Measurements from ENCODE around the gene HCFC1.
A peak's percentile ranks its signal among the peaks of the same experiment; 100 is the strongest.

The HCFC1 gene

DNA sequence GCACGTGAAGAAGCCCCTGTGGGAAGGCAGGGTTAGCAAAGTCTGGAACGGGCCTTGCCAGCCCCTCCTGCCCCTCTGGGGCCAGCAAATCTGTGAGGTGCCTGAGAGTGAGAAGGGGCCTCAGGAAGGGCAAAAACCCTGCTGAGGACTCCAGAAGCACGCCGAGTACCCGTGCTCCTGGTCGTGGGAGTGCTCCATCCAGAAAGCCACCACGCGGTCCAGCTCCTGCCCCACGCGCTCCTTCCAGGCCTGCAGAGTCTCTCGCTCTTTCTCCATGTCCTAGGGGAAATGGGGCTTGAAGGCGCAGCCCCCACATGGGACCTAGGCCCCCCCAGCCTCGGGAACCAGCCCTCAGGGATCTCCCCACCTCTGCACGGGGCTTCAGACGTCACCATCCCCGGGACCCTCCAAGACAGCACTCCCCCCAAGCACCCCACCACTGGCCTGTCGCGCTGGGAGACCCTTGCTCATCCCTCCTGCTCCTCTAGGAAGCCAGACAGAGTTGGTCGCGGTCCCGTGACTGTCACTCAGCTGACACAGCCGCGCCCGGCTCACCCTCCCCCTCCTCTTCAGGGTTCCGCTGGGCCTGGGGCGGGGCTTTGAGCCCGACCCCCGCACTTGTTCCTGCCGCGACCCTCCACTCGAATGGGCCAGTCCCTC is 27.3 kb downstream of the HCFC1 start, which contains the start of gene RENBP:
RENBP (minus strand) TSS at position 504 of the 660 bp plus-strand sequence; CDS start at position 471, 33 bp downstream.
- H3K4me3 ChIP-seq (ENCODE audit: low read depth, low read length): no peak within 1 kb of the TSS

- no peak overlapping the region for H3K4me3 ChIP-seq (ENCODE audit: low read depth, low read length)
These were observed 30.0 kb downstream of the HCFC1 start for GRCh38 chrX:153941336-153942252.

- no peak overlapping the region for H3K4me3 ChIP-seq (ENCODE audit: low read depth, low read length)
These were observed 32.0 kb downstream of the HCFC1 start for GRCh38 chrX:153939573-153939972.

GRCh38 chrX:153938226-153938786 is 33.3 kb downstream of the HCFC1 start:
- no peak overlapping the region for H3K4me3 ChIP-seq (ENCODE audit: low read depth, low read length)

GRCh38 chrX:153937056-153937455 is 34.6 kb downstream of the HCFC1 start:
- no peak overlapping the region for H3K4me3 ChIP-seq (ENCODE audit: low read depth, low read length)

- peak overlapping the region; percentile 13 for H3K4me3 ChIP-seq (ENCODE audit: low read depth, low read length)
These were observed 36.2 kb downstream of the HCFC1 start for GRCh38 chrX:153935326-153935851.

- H3K4me3 ChIP-seq (ENCODE audit: low read depth, low read length): peak within 1 kb of the TSS; percentile 67
These were observed 36.8 kb downstream of the HCFC1 start, which contains the start of gene NAA10 for GRCh38 chrX:153934762-153935325. Gene NAA10 (minus strand): TSS chrX:153935037. CDS start chrX:153934904, 133 bp downstream.

GRCh38 chrX:153934148-153934761 is 37.4 kb downstream of the HCFC1 start:
- H3K4me3 ChIP-seq (ENCODE audit: low read depth, low read length): peak overlapping the region; percentile 67

- peak overlapping the region; percentile 67 for H3K4me3 ChIP-seq (ENCODE audit: low read depth, low read length)
These were observed 37.9 kb downstream of the HCFC1 start for GRCh38 chrX:153933748-153934147.

- no peak overlapping the region for H3K4me3 ChIP-seq (ENCODE audit: low read depth, low read length)
These were observed 39.2 kb downstream of the HCFC1 start for GRCh38 chrX:153932220-153932915.

- H3K4me3 ChIP-seq (ENCODE audit: low read depth, low read length): no peak overlapping the region
These were observed 39.9 kb downstream of the HCFC1 start for GRCh38 chrX:153931748-153932147.

GRCh38 chrX:153931151-153931550 is 40.5 kb downstream of the HCFC1 start:
- H3K4me3 ChIP-seq (ENCODE audit: low read depth, low read length): no peak overlapping the region

GRCh38 chrX:153930011-153930910 is 41.4 kb downstream of the HCFC1 start:
- H3K4me3 ChIP-seq (ENCODE audit: low read depth, low read length): no peak overlapping the region

GRCh38 chrX:153929576-153929975 is 42.0 kb downstream of the HCFC1 start:
- no peak overlapping the region for H3K4me3 ChIP-seq (ENCODE audit: low read depth, low read length)

DNA sequence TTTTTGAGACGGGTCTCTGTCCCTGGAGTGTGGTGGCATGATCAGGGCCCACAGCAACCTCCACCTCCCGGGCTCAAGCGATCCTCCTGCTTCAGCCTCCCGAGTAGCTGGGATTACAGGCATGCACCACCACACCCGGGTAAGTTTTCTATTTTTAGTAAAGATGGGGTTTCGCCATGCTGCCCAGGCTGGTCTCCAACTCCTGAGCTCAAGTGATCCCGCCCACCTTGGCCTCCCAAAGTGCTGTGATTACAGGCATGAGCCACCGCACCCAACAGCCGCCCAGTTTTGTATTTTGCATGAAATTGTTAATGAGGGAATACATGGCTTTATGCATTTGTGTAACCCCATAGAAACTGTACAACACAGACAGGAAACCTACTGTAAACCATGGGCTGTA is 42.8 kb downstream of the HCFC1 start:
- H3K4me3 ChIP-seq (ENCODE audit: low read depth, low read length): no peak overlapping the region

DNA sequence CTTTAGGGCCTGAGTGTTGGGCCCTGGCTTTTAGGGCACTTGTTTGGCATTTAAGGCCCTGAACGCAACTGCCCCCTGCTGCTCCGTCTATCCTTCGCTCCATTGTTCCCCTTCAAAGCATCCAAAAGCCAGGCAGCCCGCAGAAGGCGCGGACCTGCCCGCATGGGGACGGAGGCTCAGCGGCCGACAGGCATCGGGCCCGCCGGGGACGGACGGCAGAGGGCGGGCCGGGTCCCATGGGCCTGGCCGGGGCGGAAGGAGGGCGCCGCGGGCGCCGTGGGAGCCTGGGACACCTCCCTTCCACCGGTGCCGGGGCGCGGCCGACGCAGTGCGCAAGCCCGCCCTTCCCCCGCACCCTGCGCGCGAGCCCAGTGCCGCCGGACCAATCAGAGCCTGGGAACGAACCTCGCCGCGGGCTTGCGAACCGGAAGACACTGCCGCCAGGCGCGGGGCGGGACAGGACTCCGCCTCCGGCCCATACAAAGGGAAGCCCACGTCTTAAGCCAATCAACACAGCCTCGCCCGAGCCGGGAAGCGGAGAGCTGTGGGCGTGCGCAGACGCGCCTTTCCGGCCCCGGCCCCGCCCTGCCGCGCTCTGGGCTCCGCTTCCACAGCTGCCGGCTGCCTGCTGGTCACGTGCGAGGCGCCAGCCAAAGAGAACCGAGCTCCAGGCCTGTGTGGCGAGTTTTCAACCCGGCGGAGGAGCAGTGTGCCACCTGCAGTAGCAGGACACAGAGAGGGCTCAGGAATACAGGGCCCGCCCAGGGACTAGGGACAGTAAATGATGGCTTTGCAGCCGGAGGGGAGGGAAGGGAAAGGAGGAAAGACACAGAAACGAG is 43.5 kb downstream of the HCFC1 start:
- peak overlapping the region; percentile 41 for H3K4me3 ChIP-seq (ENCODE audit: low read depth, low read length)

DNA sequence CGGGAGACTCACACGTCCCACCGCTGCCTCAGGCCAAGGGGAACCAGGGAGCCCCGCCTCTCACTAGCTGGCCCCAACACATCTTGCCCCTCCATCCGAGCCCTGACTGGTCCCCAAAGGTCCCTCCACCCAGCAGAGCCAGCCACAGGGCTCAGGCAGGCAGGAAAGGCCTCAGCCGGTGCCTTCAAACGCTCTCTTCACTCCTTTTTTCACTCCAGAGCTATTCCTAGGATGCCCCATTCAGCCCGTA is 44.0 kb downstream of the HCFC1 start:
- peak overlapping the region; percentile 41 for H3K4me3 ChIP-seq (ENCODE audit: low read depth, low read length)
